ENCODE data around the gene PASD1.

DNA sequence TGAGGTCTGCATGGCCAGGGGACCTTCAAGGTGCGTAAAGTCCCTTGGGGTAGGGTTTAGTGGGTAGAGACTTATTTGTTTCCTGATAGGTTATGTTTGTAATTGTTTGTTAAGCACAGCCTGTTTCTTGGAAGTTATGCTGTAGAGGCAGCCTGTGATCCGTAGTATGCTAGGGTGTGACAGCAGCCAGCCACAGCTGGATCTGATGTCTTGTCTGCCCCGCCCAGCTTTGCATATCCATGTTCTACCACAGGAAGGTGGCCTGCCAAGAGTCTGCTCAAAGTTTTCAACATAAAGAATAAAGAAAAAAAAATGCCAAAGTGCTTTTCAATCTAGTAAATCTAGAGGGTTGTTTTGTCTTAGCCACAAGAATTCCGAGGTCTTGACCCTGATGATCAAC is 112.7 kb downstream of the PASD1 start:
- TF ChIP-seq, protein P1, sequence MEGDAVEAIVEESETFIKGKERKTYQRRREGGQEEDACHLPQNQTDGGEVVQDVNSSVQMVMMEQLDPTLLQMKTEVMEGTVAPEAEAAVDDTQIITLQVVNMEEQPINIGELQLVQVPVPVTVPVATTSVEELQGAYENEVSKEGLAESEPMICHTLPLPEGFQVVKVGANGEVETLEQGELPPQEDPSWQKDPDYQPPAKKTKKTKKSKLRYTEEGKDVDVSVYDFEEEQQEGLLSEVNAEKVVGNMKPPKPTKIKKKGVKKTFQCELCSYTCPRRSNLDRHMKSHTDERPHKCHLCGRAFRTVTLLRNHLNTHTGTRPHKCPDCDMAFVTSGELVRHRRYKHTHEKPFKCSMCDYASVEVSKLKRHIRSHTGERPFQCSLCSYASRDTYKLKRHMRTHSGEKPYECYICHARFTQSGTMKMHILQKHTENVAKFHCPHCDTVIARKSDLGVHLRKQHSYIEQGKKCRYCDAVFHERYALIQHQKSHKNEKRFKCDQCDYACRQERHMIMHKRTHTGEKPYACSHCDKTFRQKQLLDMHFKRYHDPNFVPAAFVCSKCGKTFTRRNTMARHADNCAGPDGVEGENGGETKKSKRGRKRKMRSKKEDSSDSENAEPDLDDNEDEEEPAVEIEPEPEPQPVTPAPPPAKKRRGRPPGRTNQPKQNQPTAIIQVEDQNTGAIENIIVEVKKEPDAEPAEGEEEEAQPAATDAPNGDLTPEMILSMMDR (IDR thresholded peaks at IDR 0.05), result no peak
- no peak for TF ChIP-seq POLR2AphosphoS5 (IDR thresholded peaks at IDR 0.05; ENCODE audit: low read depth, low read length)
- TF ChIP-seq, protein P2, sequence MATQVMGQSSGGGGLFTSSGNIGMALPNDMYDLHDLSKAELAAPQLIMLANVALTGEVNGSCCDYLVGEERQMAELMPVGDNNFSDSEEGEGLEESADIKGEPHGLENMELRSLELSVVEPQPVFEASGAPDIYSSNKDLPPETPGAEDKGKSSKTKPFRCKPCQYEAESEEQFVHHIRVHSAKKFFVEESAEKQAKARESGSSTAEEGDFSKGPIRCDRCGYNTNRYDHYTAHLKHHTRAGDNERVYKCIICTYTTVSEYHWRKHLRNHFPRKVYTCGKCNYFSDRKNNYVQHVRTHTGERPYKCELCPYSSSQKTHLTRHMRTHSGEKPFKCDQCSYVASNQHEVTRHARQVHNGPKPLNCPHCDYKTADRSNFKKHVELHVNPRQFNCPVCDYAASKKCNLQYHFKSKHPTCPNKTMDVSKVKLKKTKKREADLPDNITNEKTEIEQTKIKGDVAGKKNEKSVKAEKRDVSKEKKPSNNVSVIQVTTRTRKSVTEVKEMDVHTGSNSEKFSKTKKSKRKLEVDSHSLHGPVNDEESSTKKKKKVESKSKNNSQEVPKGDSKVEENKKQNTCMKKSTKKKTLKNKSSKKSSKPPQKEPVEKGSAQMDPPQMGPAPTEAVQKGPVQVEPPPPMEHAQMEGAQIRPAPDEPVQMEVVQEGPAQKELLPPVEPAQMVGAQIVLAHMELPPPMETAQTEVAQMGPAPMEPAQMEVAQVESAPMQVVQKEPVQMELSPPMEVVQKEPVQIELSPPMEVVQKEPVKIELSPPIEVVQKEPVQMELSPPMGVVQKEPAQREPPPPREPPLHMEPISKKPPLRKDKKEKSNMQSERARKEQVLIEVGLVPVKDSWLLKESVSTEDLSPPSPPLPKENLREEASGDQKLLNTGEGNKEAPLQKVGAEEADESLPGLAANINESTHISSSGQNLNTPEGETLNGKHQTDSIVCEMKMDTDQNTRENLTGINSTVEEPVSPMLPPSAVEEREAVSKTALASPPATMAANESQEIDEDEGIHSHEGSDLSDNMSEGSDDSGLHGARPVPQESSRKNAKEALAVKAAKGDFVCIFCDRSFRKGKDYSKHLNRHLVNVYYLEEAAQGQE (IDR thresholded peaks at IDR 0.05; ENCODE audit: insufficient read depth in 1 of 2, low read depth in 2 of 2, low read length in 1 of 2), result no peak
- no peak for TF ChIP-seq SIN3A (IDR thresholded peaks at IDR 0.05; ENCODE audit: borderline replicate concordance, insufficient read depth, low read depth, low read length)

Data from Panc1 (cell line).